ENCODE data around the gene KDM3B. TPM values are rescaled to one million over a fixed set of nuclear protein-coding genes. Genes with fewer than 3 reads are reported as not detected.

KDM3B gene
- total and polyA plus RNA-seq, 9 of the 15 experiments (the other 6 are each of a cell fraction or from before 2014, with no cell fraction given) = 13.8 to 62.8 (median 41.9) TPM

- TF ChIP-seq, protein P1, sequence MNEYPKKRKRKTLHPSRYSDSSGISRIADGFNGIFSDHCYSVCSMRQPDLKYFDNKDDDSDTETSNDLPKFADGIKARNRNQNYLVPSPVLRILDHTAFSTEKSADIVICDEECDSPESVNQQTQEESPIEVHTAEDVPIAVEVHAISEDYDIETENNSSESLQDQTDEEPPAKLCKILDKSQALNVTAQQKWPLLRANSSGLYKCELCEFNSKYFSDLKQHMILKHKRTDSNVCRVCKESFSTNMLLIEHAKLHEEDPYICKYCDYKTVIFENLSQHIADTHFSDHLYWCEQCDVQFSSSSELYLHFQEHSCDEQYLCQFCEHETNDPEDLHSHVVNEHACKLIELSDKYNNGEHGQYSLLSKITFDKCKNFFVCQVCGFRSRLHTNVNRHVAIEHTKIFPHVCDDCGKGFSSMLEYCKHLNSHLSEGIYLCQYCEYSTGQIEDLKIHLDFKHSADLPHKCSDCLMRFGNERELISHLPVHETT (CRISPR knock-in tag; conservative IDR thresholded peaks at IDR 0.05 in 1 of 2, IDR thresholded peaks at IDR 0.05 in 1 of 2) = no peak
- no peak for TF ChIP-seq ETV1 (tag; conservative IDR thresholded peaks at IDR 0.05; ENCODE audit: low read depth)
- TF ChIP-seq, protein P2, sequence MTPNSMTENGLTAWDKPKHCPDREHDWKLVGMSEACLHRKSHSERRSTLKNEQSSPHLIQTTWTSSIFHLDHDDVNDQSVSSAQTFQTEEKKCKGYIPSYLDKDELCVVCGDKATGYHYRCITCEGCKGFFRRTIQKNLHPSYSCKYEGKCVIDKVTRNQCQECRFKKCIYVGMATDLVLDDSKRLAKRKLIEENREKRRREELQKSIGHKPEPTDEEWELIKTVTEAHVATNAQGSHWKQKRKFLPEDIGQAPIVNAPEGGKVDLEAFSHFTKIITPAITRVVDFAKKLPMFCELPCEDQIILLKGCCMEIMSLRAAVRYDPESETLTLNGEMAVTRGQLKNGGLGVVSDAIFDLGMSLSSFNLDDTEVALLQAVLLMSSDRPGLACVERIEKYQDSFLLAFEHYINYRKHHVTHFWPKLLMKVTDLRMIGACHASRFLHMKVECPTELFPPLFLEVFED (CRISPR knock-in tag; conservative IDR thresholded peaks at IDR 0.05) = peak; percentile 24; the same call in 1 of the 2 replicates
- no peak for TF ChIP-seq FOS (IDR thresholded peaks at IDR 0.05; ENCODE audit: extremely low read depth, insufficient read length)
- TF ChIP-seq DDX20 (tag; IDR thresholded peaks at IDR 0.05; ENCODE audit: low read depth) = no peak
- TF ChIP-seq ESRRB (CRISPR knock-in tag; IDR thresholded peaks at IDR 0.05; ENCODE audit: borderline replicate concordance) = no peak
- TF ChIP-seq NCOA4 (IDR thresholded peaks at IDR 0.05; ENCODE audit: partially characterized antibody) = no peak
- TF ChIP-seq, protein P3, sequence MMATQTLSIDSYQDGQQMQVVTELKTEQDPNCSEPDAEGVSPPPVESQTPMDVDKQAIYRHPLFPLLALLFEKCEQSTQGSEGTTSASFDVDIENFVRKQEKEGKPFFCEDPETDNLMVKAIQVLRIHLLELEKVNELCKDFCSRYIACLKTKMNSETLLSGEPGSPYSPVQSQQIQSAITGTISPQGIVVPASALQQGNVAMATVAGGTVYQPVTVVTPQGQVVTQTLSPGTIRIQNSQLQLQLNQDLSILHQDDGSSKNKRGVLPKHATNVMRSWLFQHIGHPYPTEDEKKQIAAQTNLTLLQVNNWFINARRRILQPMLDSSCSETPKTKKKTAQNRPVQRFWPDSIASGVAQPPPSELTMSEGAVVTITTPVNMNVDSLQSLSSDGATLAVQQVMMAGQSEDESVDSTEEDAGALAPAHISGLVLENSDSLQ (IDR thresholded peaks at IDR 0.05) = no peak
- TF ChIP-seq MEF2D (tag; conservative IDR thresholded peaks at IDR 0.05; ENCODE audit: low read depth) = no peak
- no peak for TF ChIP-seq ZNF75A (CRISPR knock-in tag; IDR thresholded peaks at IDR 0.05)
- peak in 1 of 2 experiments; percentile 3; a peak in 1 of 4 replicates for TF ChIP-seq TEAD1 (CRISPR knock-in tag; IDR thresholded peaks at IDR 0.05)
- peak; percentile 3 for TF ChIP-seq ASH1L (IDR thresholded peaks at IDR 0.05; ENCODE audit: borderline replicate concordance, low read depth, partially characterized antibody)
- no peak for TF ChIP-seq HMG20A (CRISPR knock-in tag; conservative IDR thresholded peaks at IDR 0.05)
- 0 out of 2 replicates have a peak, but pooled peaks have one; percentile 17 for TF ChIP-seq GATA2 (CRISPR knock-in tag; IDR thresholded peaks at IDR 0.05)
- TF ChIP-seq SETDB1 (IDR thresholded peaks at IDR 0.05; ENCODE audit: low read length) = no peak
- TF ChIP-seq XRCC5 (IDR thresholded peaks at IDR 0.05; ENCODE audit: low read depth, low read length) = peak; percentile 36; the same call in 1 of the 2 replicates
- no peak for TF ChIP-seq STAT6 (CRISPR knock-in tag; IDR thresholded peaks at IDR 0.05)
- no peak for TF ChIP-seq SRSF9 (IDR thresholded peaks at IDR 0.05; ENCODE audit: borderline replicate concordance, low read depth, low read length)
- no peak for TF ChIP-seq ILF3 (IDR thresholded peaks at IDR 0.05; ENCODE audit: borderline replicate concordance)
- no peak for TF ChIP-seq CBFB (CRISPR knock-in tag; IDR thresholded peaks at IDR 0.05)
Measured at GRCh38 chr5:138470322-138471051, 118.0 kb downstream of the KDM3B start (continued).
